Measurements from ENCODE around the gene CYP24A1. TPM values are rescaled to one million over a fixed set of nuclear protein-coding genes. Genes with fewer than 3 reads are reported as not detected.
A peak's percentile ranks its signal among the peaks of the same experiment; 100 is the strongest.

CYP24A1 gene
- total RNA-seq, 2 donors from 2014 or later, result 0.13 TPM; not detected in 1

DNA sequence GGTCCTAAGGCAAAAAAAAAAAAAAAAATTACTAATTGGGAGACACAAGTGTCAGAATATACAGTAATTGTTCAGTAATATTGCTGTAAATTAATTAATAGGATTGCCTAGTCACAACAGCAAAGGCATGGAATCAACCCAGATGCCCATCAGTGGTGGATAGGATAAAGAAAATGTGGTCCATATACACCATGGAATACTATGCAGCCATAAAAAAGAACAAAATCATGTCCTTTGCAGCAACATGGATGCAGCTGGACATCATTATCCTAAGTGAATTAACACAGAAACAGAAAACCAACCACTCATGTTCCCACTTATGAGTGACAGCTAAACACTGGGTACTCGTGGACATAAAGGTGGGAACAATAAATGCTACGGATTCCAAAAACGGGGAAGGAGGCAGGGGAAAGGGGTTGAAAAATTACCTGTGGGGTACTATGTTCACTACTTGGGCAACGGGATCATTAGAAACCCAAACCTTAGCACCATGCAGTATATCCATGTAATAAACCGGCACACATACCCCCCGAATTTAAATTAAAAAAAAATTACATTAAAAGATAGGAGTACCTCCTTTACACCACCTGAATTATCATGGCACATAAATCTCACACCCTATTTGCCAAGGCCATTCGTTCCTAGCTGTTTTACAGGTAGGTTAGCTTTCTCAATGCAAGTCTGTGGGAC lies 33.4 kb upstream of the CYP24A1 start:
- H3K4me3 ChIP-seq (ENCODE audit: low read length), result peak overlapping the region; percentile 95
- no peaks in the 10 kb centered on the region for H3K9me3 ChIP-seq (ENCODE audit: control insufficient read depth, low read length)
- no peak for DNase-seq
- peak overlapping the region; percentile 100 for H3K9ac ChIP-seq (ENCODE audit: extremely low read depth, low read length, poor library complexity, severe bottlenecking)
- Mint-ChIP-seq H3K4me3 (peak overlapping the region; percentile 78), H3K4me1 (peaks cover 16% of the 10 kb centered on the region), H3K36me3 (ENCODE audit: low read depth) (peaks cover 17% of the 10 kb centered on the region), H3K27ac (no peak overlapping the region), H3K27me3 (ENCODE audit: insufficient read depth) (no peaks in the 10 kb centered on the region), H3K9me3 (no peaks in the 10 kb centered on the region)
- TF ChIP-seq, protein P1, sequence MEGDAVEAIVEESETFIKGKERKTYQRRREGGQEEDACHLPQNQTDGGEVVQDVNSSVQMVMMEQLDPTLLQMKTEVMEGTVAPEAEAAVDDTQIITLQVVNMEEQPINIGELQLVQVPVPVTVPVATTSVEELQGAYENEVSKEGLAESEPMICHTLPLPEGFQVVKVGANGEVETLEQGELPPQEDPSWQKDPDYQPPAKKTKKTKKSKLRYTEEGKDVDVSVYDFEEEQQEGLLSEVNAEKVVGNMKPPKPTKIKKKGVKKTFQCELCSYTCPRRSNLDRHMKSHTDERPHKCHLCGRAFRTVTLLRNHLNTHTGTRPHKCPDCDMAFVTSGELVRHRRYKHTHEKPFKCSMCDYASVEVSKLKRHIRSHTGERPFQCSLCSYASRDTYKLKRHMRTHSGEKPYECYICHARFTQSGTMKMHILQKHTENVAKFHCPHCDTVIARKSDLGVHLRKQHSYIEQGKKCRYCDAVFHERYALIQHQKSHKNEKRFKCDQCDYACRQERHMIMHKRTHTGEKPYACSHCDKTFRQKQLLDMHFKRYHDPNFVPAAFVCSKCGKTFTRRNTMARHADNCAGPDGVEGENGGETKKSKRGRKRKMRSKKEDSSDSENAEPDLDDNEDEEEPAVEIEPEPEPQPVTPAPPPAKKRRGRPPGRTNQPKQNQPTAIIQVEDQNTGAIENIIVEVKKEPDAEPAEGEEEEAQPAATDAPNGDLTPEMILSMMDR (conservative IDR thresholded peaks at IDR 0.05), result no peak
- peak overlapping the region; percentile 100 for H3K27ac ChIP-seq (ENCODE audit: low read depth, low read length)
- peaks cover 10% of the 10 kb centered on the region for H3K4me1 ChIP-seq (ENCODE audit: control insufficient read depth, insufficient read depth, low read length)
- H3K27me3 ChIP-seq (ENCODE audit: control insufficient read depth, insufficient read depth, low read length, poor library complexity, severe bottlenecking), result no peaks in the 10 kb centered on the region
- peaks cover 17% of the 10 kb centered on the region for H3K36me3 ChIP-seq (ENCODE audit: control insufficient read depth, insufficient read depth, low read length)
- 67 to 75% methylated on average over 1 to 7 of the region's 7 CpGs for WGBS, 2 experiments (ENCODE audit: insufficient coverage in 1 of 2, insufficient read length in 1 of 2)

DNA sequence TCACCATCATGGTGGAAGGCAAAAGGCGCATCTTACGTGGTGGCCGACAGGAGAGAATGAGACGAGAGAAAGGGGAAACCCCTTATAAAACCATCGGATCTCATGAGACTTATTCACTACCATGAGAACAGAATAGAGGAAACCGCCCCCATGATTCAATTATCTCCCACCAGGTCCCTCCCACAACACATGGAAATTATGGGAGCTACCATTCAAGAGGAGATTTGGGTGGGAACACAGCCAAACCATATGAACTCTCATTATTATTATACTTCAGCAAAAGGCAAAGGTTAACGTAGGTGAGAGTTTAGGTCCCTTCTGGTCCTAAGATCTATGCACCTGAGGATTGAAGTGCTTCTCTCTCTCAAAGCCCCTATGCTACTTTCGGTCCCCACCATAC lies 31.7 kb upstream of the CYP24A1 start:
- 93 to 98% methylated on average over 4 to 8 of the region's 8 CpGs for WGBS, 2 experiments (ENCODE audit: insufficient coverage in 1 of 2, insufficient read length in 1 of 2)
- TF ChIP-seq, protein P1 (conservative IDR thresholded peaks at IDR 0.05), result no peak
- Mint-ChIP-seq H3K27me3 (ENCODE audit: insufficient read depth) (no peaks in the 10 kb centered on the region), H3K4me3 (no peak overlapping the region), H3K36me3 (ENCODE audit: low read depth) (peaks cover under 1% of the 10 kb centered on the region), H3K9me3 (no peaks in the 10 kb centered on the region), H3K27ac (no peak overlapping the region), H3K4me1 (peaks cover 16% of the 10 kb centered on the region)
- peaks cover 4% of the 10 kb centered on the region for H3K36me3 ChIP-seq (ENCODE audit: control insufficient read depth, insufficient read depth, low read length)
- H3K9me3 ChIP-seq (ENCODE audit: control insufficient read depth, low read length), result no peaks in the 10 kb centered on the region
- H3K9ac ChIP-seq (ENCODE audit: extremely low read depth, low read length, poor library complexity, severe bottlenecking), result no peak overlapping the region
- H3K4me1 ChIP-seq (ENCODE audit: control insufficient read depth, insufficient read depth, low read length), result peaks cover 10% of the 10 kb centered on the region
- H3K4me3 ChIP-seq (ENCODE audit: low read length), result no peak overlapping the region
- no peak overlapping the region for H3K27ac ChIP-seq (ENCODE audit: low read depth, low read length)
- DNase-seq, result no peak
- no peaks in the 10 kb centered on the region for H3K27me3 ChIP-seq (ENCODE audit: control insufficient read depth, insufficient read depth, low read length, poor library complexity, severe bottlenecking)

DNA sequence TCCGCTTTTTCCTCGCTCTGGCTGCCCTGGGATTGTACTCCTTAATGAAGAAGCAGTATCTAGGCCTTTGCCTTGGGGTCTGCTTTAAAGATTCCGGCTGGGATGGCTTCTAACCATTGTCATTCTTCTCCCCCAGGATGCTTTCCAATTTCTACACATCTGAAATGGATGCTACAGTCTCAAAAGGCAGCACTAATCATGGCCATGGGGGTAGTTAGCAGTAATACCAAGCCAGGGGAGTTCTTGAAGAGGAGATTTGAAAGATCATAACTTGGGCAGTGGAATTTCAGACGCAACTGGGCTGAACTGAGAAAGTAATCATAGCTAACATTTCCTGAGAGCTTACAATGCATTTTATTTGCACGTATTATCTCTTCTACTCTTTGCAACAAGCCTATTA lies 30.7 kb upstream of the CYP24A1 start:
- H3K9ac ChIP-seq (ENCODE audit: extremely low read depth, low read length, poor library complexity, severe bottlenecking), result no peak overlapping the region
- peaks cover 9% of the 10 kb centered on the region for H3K4me1 Mint-ChIP-seq
- no peak for DNase-seq
- H3K27me3 ChIP-seq (ENCODE audit: control insufficient read depth, insufficient read depth, low read length, poor library complexity, severe bottlenecking), result no peaks in the 10 kb centered on the region
- H3K9me3 ChIP-seq (ENCODE audit: control insufficient read depth, low read length), result no peaks in the 10 kb centered on the region
- H3K4me1 ChIP-seq (ENCODE audit: control insufficient read depth, insufficient read depth, low read length), result peaks cover 5% of the 10 kb centered on the region
- H3K27ac Mint-ChIP-seq, result no peak overlapping the region
- H3K36me3 Mint-ChIP-seq (ENCODE audit: low read depth), result no peaks in the 10 kb centered on the region
- H3K27ac ChIP-seq (ENCODE audit: low read depth, low read length), result no peak overlapping the region
- H3K4me3 ChIP-seq (ENCODE audit: low read length), result no peak overlapping the region
- H3K36me3 ChIP-seq (ENCODE audit: control insufficient read depth, insufficient read depth, low read length), result no peaks in the 10 kb centered on the region
- WGBS, 2 experiments (ENCODE audit: insufficient coverage in 1 of 2, insufficient read length in 1 of 2), result 90 to 96% methylated on average over 4 to 5 of the region's 5 CpGs
- TF ChIP-seq, protein P1 (conservative IDR thresholded peaks at IDR 0.05), result no peak
- no peaks in the 10 kb centered on the region for H3K27me3 Mint-ChIP-seq (ENCODE audit: insufficient read depth)
- no peaks in the 10 kb centered on the region for H3K9me3 Mint-ChIP-seq
- H3K4me3 Mint-ChIP-seq, result no peak overlapping the region
